Cardiac septum (tissue), 1 donor: ENCODE measurements around the gene ZSCAN29. TPM values are rescaled to one million over a fixed set of nuclear protein-coding genes. Genes with fewer than 3 reads are reported as not detected.

Experiments used
- total RNA-seq: library from RNA; stranded (reverse); fragmentation: NEBNext Ultra II Directional; extraction: Animal tissue kit (Norgen Biotek cat#: 25700); gene quantifications from one replicate; pipeline ENCODE4 v1.2.1, GENCODE V29; 2021
- donor health status: DM: no; HTN: no; CAD: no.

The ZSCAN29 gene
- total RNA-seq, 1 donor from 2014 or later: 14.0 TPM

Other genes with a start within 250 kb of the ZSCAN29 start
- gene TMEM62, start 237.5 kb downstream of the ZSCAN29 start, total RNA-seq: 9.3 TPM
- 56.6 TPM for gene CCNDBP1, start 185.6 kb downstream of the ZSCAN29 start, total RNA-seq
- 0.38 TPM for gene EPB42, start 150.0 kb downstream of the ZSCAN29 start, total RNA-seq
- gene TGM5, start 104.1 kb downstream of the ZSCAN29 start, total RNA-seq: not detected
- gene TGM7, start 68.8 kb downstream of the ZSCAN29 start, total RNA-seq: not detected
- 6.4 TPM for gene LCMT2, start 40.5 kb downstream of the ZSCAN29 start, total RNA-seq
- 10.7 TPM for gene TUBGCP4, start 58 bp upstream of the ZSCAN29 start, total RNA-seq
- gene TP53BP1, start 122.1 kb upstream of the ZSCAN29 start, total RNA-seq: 33.1 TPM
- gene MAP1A, start 146.6 kb upstream of the ZSCAN29 start, total RNA-seq: 182 TPM
- gene PPIP5K1, start 219.2 kb upstream of the ZSCAN29 start, total RNA-seq: 42.1 TPM
- gene CKMT1B, start 223.0 kb upstream of the ZSCAN29 start, total RNA-seq: not detected
- 0.24 TPM for gene STRC, start 247.8 kb upstream of the ZSCAN29 start, total RNA-seq